ENCODE measurements around the gene OR7A5. TPM values are rescaled to one million over a fixed set of nuclear protein-coding genes. Genes with fewer than 3 reads are reported as not detected.
"Not testable (repeated sequence)": the region's sequence is repeated elsewhere in the genome, so short reads cannot be mapped to it uniquely, and the experiment has no call there.

The OR7A5 gene
- total and polyA plus RNA-seq, 5 donors: 0.02 TPM; not detected in 4

DNA sequence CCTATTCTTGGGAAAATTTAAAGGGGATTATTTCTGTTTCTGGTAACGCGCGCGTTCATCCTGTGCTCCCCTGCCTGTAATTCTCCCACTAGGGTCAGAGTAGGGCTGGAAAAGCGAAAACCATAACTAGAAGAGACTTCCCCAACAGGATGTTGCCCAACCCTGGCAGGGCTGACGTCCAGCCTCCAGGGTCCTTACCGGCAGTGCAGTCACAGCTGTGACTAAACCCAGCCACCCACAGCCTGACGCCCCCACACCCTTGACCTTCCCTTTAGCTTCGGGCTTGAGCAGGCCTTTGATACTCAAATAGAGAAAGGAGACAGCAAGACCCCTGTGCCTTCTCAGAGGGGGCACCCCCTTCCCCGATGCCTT is 50.3 kb downstream of the OR7A5 start:
- H3K9me3 ChIP-seq (ENCODE audit: control insufficient read depth, low read length); H3K27me3 ChIP-seq (ENCODE audit: control insufficient read depth, insufficient read depth); intact Hi-C loops (cut with DNase I); H3K4me1 ChIP-seq (ENCODE audit: control insufficient read depth, insufficient read depth, low read length); H3K4me3 ChIP-seq (ENCODE audit: low read length); H3K27ac ChIP-seq (ENCODE audit: low read length): not testable (repeated sequence)
- DNase-seq (peak; percentile 70 to 80 (median 79)), ATAC-seq (peak; percentile 79 to 86)
- WGBS: 49% methylated on average over 9 of the region's 10 CpGs

DNA sequence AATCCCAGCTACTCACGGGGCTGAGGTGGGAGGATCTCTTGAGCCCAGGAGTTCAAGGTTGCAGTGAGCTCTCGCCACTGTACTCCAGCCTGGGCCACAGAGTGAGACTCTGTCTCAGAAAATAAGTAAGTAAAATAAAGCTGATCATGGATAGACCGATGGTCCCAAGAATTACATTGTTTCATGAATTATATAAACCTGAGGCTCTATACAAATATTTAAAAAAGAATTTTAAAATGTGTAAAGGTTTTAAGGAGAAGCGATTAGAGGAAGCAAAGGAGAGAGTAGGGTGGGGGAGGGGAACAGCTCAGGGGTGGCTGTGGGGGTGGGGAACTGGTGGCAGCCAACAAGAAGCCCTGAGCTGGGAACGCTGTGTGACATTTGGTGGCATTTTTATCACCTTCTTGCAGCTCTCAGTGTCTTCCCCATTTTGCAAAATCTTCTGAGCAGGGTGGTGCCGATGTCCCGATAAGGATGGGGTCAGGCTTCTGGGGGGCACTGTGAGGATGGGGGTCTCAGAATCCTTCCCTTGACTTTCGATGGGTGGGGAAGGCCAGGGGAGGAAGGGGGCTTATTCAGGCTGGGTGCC is 51.5 kb downstream of the OR7A5 start:
- DNase-seq; H3K27me3 ChIP-seq (ENCODE audit: control insufficient read depth, insufficient read depth); intact Hi-C loops (cut with DNase I); H3K27ac ChIP-seq (ENCODE audit: low read length); H3K9me3 ChIP-seq (ENCODE audit: control insufficient read depth, low read length); H3K4me3 ChIP-seq (ENCODE audit: low read length); H3K4me1 ChIP-seq (ENCODE audit: control insufficient read depth, insufficient read depth, low read length): not testable (repeated sequence)
- WGBS: 60% methylated on average over 8 of the region's 8 CpGs
- peak in 1 of 2 donors; percentile 26 for ATAC-seq

DNA sequence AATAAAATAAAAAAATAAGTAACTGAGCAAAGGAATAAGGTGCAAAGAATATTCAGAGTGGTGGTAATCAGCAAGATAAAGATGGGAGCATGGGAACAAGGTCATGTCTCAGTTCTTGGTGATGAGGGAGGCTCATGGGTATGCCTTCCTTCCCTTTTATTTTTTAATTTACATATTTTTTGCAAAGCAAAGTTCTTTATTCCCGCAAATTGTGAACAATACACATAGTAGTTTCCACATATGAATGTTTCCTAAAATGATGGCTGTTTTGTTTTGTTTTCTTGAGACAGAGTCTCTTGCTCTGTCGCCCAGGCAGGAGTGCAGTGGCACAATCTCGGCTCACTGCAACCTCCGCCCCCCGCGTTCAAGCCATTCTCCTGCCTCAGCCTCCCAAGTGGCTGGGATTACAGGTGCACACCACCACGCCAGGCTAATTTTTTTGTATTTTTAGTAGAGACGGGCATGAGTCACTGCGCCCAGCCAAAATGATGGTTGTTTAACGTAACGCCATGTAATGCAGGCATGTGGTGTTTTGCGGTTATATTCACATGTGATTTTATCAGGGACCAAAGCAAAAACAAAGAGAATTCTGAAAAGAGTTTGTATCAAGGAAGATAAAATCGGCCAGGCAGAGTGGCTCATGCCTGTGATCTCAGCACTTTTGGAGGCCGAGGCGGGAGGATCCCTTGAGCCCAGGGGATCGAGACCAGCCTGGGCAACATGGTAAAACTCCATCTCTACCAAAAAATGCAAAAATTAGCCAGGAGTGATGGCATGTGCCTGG is 52.2 kb downstream of the OR7A5 start:
- no peaks in the 10 kb centered on the region for H3K27me3 ChIP-seq (ENCODE audit: control insufficient read depth, insufficient read depth)
- no peaks in the 10 kb centered on the region for H3K9me3 ChIP-seq (ENCODE audit: control insufficient read depth, low read length)
- no peak overlapping the region for H3K27ac ChIP-seq (ENCODE audit: low read length)
- WGBS: 86% methylated on average over 16 of the region's 16 CpGs
- intact Hi-C loops (cut with DNase I): no loop called here
- no peaks in the 10 kb centered on the region for H3K4me1 ChIP-seq (ENCODE audit: control insufficient read depth, insufficient read depth, low read length)
- no peak overlapping the region for H3K4me3 ChIP-seq (ENCODE audit: low read length)
- DNase-seq (no peak), ATAC-seq (no peak)

DNA sequence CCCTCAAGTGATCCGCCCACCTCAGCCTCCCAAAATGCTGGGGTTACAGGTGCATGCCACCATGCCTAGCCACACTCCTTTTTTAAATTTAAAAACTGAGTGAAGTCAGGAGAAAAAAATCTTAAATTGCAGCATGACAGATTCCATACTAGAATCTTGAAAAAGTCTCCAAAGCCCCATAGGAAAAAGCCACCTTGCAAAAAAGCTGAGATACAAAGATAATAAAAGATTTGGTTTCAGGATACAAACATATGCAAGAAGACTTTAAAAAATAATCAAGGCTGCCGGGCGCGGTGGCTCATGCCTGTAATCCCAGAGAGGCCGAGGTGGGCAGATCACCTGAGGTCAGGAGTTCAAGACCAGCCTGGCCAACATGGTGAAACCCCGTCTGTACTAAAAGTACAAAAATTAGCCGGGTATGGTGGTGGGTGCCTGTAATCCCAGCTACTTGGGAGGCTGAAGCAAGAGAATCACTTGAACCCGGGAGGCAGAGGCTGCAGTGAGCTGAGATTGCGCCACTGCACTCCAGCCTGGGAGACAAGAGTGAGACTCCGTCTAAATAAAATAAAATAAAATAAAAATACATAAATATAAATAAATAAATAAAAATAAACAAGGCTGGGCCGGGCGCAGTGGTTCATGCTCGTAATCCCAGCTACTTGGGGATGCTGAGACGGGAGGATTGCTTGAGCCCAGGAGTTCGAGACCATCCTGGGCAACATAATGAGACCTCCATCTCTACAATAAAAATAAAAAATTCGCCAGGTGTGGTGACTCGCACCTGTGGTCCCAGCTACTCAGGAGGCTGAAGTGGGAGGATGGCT is 53.1 kb downstream of the OR7A5 start:
- H3K4me1 ChIP-seq (ENCODE audit: control insufficient read depth, insufficient read depth, low read length); intact Hi-C loops (cut with DNase I); H3K4me3 ChIP-seq (ENCODE audit: low read length); H3K27me3 ChIP-seq (ENCODE audit: control insufficient read depth, insufficient read depth); H3K9me3 ChIP-seq (ENCODE audit: control insufficient read depth, low read length); H3K27ac ChIP-seq (ENCODE audit: low read length); ATAC-seq; DNase-seq: not testable (repeated sequence)
- 91% methylated on average over 17 of the region's 17 CpGs for WGBS

DNA sequence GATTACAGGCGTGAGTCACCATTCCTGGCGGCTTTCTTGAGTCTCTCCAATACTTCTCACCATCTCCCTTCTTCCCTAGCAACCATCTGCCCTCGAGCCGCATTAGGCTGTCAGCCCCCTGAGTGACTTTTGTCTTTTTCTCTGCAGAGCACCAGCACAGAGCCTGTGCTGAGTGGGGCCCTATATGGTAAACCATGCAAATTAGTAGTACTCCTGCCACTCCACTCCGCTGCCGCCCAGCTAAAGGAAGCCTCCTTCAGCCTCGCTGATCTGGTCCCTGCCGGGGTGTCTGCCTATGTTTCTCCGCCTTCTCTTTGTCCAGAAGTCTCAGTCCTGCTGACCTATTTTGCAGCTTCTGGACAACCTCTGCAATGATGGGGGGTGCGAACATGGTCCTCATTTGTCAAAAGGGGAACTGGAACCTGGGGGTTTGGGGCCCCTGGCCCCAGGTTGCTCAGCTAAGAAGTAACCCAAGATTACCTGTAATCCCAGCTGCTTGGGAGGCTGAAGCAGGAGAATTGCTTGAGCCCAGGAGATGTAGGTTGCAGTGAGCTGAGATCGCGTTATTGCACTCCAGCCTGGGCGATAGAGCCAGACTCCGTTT is 54.3 kb downstream of the OR7A5 start:
- intact Hi-C loops (cut with DNase I); DNase-seq; H3K27ac ChIP-seq (ENCODE audit: low read length); H3K4me1 ChIP-seq (ENCODE audit: control insufficient read depth, insufficient read depth, low read length); H3K4me3 ChIP-seq (ENCODE audit: low read length); H3K27me3 ChIP-seq (ENCODE audit: control insufficient read depth, insufficient read depth); H3K9me3 ChIP-seq (ENCODE audit: control insufficient read depth, low read length); ATAC-seq: not testable (repeated sequence)
- 81% methylated on average over 14 of the region's 14 CpGs for WGBS

DNA sequence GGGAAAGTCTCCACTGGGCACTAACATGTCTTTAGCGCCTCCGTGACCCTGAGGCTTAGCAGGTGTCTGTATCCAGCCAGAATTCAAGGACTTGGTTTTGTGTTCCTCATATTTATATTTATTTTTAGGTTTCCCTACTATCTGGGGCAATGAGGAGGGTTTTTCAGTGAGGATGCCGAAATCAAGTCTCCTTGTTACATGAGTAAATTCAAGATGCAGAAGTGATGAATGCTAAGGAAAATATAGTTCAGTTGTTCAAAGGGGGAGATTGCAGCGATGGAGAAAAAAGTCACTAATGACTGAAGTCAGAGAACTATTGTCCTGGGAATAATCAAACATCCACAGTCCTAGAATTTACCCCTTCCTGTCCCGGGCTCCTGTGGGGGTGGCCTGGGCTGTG is 55.8 kb downstream of the OR7A5 start:
- 46% methylated on average over 5 of the region's 5 CpGs for WGBS
- H3K4me3 ChIP-seq (ENCODE audit: low read length): no peak overlapping the region

DNA sequence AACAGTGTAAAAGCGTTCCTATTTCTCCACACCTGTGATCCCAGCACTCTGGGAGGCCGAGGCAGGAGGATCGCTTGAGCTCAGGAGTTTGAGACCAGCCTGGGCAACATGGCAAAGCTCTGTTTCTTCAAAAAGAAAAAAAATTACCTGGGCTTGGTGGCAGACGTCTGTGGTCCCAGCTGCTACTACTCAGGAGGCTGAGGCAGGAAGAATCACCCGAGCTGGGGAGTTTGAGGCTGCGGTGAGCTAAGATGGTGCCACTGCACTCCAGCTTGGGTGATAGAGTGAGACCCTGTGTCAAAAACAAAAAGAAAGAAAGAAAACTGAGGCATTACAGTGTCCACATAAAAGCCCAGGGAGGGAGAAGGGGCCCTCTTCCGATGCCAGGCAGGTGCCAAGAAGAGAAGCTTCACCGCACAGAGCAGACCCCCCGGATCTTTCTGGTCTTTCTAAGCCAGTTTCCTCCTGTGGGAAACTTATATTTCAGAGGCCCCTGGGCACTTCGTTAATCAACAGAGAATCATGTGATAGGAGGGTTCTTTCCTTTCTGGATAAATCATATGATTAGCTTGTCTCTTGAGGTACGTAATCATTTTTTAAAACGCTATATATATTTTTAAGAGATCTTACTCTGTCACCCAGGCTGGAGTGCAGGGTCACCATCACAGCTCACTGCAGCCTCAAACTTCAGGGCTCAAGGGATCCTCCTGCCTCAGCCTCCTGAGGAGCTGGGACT is 56.7 kb downstream of the OR7A5 start, which contains the start of gene ADGRE2:
TSS of gene ADGRE2 (minus strand) at position 451 of the 736 bp plus-strand sequence. CDS start 1,804 bp downstream, outside the sequence.
- intact Hi-C loops (cut with DNase I); H3K9me3 ChIP-seq (ENCODE audit: control insufficient read depth, low read length); H3K4me3 ChIP-seq (ENCODE audit: low read length); H3K27ac ChIP-seq (ENCODE audit: low read length); ATAC-seq; H3K27me3 ChIP-seq (ENCODE audit: control insufficient read depth, insufficient read depth); H3K4me1 ChIP-seq (ENCODE audit: control insufficient read depth, insufficient read depth, low read length); DNase-seq: not testable (repeated sequence)
- 67% methylated on average over 12 of the region's 12 CpGs for WGBS

More for the DNA sequence above, 55.8 kb downstream of the OR7A5 start:
- no peaks in the 10 kb centered on the region for H3K9me3 ChIP-seq (ENCODE audit: control insufficient read depth, low read length)
- H3K4me1 ChIP-seq (ENCODE audit: control insufficient read depth, insufficient read depth, low read length): no peaks in the 10 kb centered on the region
- no peaks in the 10 kb centered on the region for H3K27me3 ChIP-seq (ENCODE audit: control insufficient read depth, insufficient read depth)
- no peak overlapping the region for H3K27ac ChIP-seq (ENCODE audit: low read length)
- ATAC-seq: no peak
- intact Hi-C loops (cut with DNase I): no loop called here
- DNase-seq: no peak

DNA sequence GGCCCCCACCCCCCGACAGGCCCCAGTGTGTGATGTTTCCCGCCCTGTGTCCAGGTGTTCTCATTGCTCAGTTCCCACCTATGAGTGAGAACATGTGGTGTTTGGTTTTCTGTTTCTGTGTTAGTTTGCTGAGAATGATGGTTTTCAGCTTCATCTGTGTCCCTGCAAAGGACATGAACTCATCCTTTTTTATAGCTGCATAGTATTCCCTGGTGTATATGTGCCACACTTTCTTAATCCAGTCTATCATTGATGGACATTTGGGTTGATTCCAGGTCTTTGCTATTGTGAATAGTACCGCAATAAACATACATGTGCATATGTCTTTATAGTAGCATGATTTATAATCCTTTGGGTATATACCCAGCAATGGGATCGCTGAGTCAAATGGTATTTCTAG is 57.3 kb downstream of the OR7A5 start:
- ATAC-seq; H3K27ac ChIP-seq (ENCODE audit: low read length); H3K27me3 ChIP-seq (ENCODE audit: control insufficient read depth, insufficient read depth); DNase-seq; H3K9me3 ChIP-seq (ENCODE audit: control insufficient read depth, low read length); intact Hi-C loops (cut with DNase I); H3K4me1 ChIP-seq (ENCODE audit: control insufficient read depth, insufficient read depth, low read length); H3K4me3 ChIP-seq (ENCODE audit: low read length): not testable (repeated sequence)
- 94% methylated on average over 4 of the region's 4 CpGs for WGBS
